Endodermal cell (in vitro differentiated cells): ENCODE measurements around the gene SURF2. TPM values are rescaled to one million over a fixed set of nuclear protein-coding genes. Genes with fewer than 3 reads are reported as not detected.

Source experiments
- DNase-seq: peaks from one replicate; pipeline ENCODE4 v3.0.0-alpha.2; 2017
- H3K27ac ChIP-seq: 2 replicates; pipeline ENCODE4 v1.5.1; 2013; ENCODE audit warnings: mild to moderate bottlenecking, low read depth, low read length, moderate library complexity
- H3K27me3 ChIP-seq: 2 replicates; pipeline ENCODE4 v1.6.1; 2013; ENCODE audit warnings: mild to moderate bottlenecking, low read length, moderate library complexity; ENCODE audit not compliant: insufficient read depth, control insufficient read depth, poor library complexity, severe bottlenecking
- H3K36me3 ChIP-seq: 2 replicates; pipeline ENCODE4 v1.7.0; 2013; ENCODE audit warnings: mild to moderate bottlenecking, low read length, moderate library complexity; ENCODE audit not compliant: control insufficient read depth, insufficient read depth
- H3K4me1 ChIP-seq: one replicate; pipeline ENCODE4 v1.7.0; 2013; ENCODE audit warnings: low read length; ENCODE audit not compliant: control insufficient read depth, insufficient read depth
- H3K4me3 ChIP-seq: 2 replicates; pipeline ENCODE4 v1.5.1; 2013; ENCODE audit warnings: mild to moderate bottlenecking, low read length, moderate library complexity
- H3K9ac ChIP-seq: 2 replicates; pipeline ENCODE4 v1.6.1; 2013; ENCODE audit warnings: mild to moderate bottlenecking, low read length, moderate library complexity; ENCODE audit not compliant: poor library complexity, severe bottlenecking; ENCODE audit errors: extremely low read depth
- H3K9me3 ChIP-seq: 2 replicates; pipeline ENCODE4 v1.6.1; 2013; ENCODE audit warnings: mild to moderate bottlenecking, low read length, moderate library complexity; ENCODE audit not compliant: control insufficient read depth
- H3K27ac Mint-ChIP-seq: 2 replicates; pipeline ENCODE4 v1.8.0; 2020; ENCODE audit warnings: mixed read lengths
- H3K27me3 Mint-ChIP-seq: 2 replicates; pipeline ENCODE4 v1.8.0; 2021; ENCODE audit warnings: mild to moderate bottlenecking, mixed read lengths; ENCODE audit not compliant: insufficient read depth
- H3K36me3 Mint-ChIP-seq: 2 replicates; pipeline ENCODE4 v1.8.0; 2020; ENCODE audit warnings: low read depth, mixed read lengths
- H3K4me1 Mint-ChIP-seq: 2 replicates; pipeline ENCODE4 v1.8.0; 2020; ENCODE audit warnings: mixed read lengths
- H3K4me3 Mint-ChIP-seq: 2 replicates; pipeline ENCODE4 v1.8.0; 2020; ENCODE audit warnings: mild to moderate bottlenecking, moderate library complexity, mixed read lengths
- H3K9me3 Mint-ChIP-seq: 2 replicates; pipeline ENCODE4 v1.8.0; 2020; ENCODE audit warnings: mild to moderate bottlenecking, mixed read lengths
- CTCF ChIP-seq: fragments of 200-600 bp; sonication (generic); conservative IDR thresholded peaks from 2 replicates; pipeline ENCODE4 v1.5.0; 2021; ENCODE audit warnings: antibody characterized with exemption, mild to moderate bottlenecking
- WGBS, 2 experiments: methylation state at CpG; one replicate each; pipeline versions ENCODE4 v1.1.5 to v1.1.7; 2013; ENCODE audit warnings: missing lambda C conversion rate in 2 of 2, mixed read lengths in 1 of 2; ENCODE audit not compliant: insufficient coverage in 1 of 2, insufficient read length in 1 of 2; 5-methylcytosine and 5-hydroxymethylcytosine counted together
- total RNA-seq, 2 donors: library from RNA; stranded (reverse); fragmentation: NEBNext Ultra II Directional in 1 of 2; extraction: Animal tissue kit (Norgen Biotek cat#: 25700) in 1 of 2; gene quantifications; 2 replicates in 1 of 2; 3 replicates in 1 of 2; pipeline ENCODE4 v1.2.1, GENCODE V29; 2021

Gene SURF2
- total RNA-seq, 2 donors from 2014 or later: 18.0 to 25.9 TPM

GRCh38 chr9:133384736-133385321, 28.5 kb downstream of the SURF2 start:
- DNase-seq: no peak
- TF ChIP-seq CTCF: no peak
- H3K9me3 Mint-ChIP-seq: peaks cover 3% of the 10 kb centered on the region
- no peaks in the 10 kb centered on the region for H3K36me3 Mint-ChIP-seq
- no peaks in the 10 kb centered on the region for H3K9me3 ChIP-seq
- H3K27ac Mint-ChIP-seq: no peak overlapping the region
- H3K4me1 Mint-ChIP-seq: no peaks in the 10 kb centered on the region
- no peaks in the 10 kb centered on the region for H3K27me3 ChIP-seq
- peaks cover 4% of the 10 kb centered on the region for H3K27me3 Mint-ChIP-seq
- WGBS, 2 experiments: 89 to 93% methylated on average over 13 to 17 of the region's 17 CpGs
- no peak overlapping the region for H3K4me3 ChIP-seq
- H3K4me3 Mint-ChIP-seq: no peak overlapping the region
- no peak overlapping the region for H3K9ac ChIP-seq
- H3K27ac ChIP-seq: no peak overlapping the region
- H3K36me3 ChIP-seq: no peaks in the 10 kb centered on the region
- H3K4me1 ChIP-seq: no peaks in the 10 kb centered on the region

- H3K4me3 Mint-ChIP-seq: no peak overlapping the region
- WGBS, 2 experiments: 89 to 93% methylated on average over 12 to 14 of the region's 14 CpGs
- Histone ChIP-seq H3K27me3 (no peaks in the 10 kb centered on the region), H3K4me3 (no peak overlapping the region), H3K9me3 (no peaks in the 10 kb centered on the region), H3K36me3 (no peaks in the 10 kb centered on the region), H3K4me1 (no peaks in the 10 kb centered on the region), H3K27ac (no peak overlapping the region), H3K9ac (no peak overlapping the region)
- peaks cover 8% of the 10 kb centered on the region for H3K27me3 Mint-ChIP-seq
- no peak for TF ChIP-seq CTCF
- no peak for DNase-seq
- no peaks in the 10 kb centered on the region for H3K36me3 Mint-ChIP-seq
- peaks cover 7% of the 10 kb centered on the region for H3K9me3 Mint-ChIP-seq
- H3K27ac Mint-ChIP-seq: no peak overlapping the region
- H3K4me1 Mint-ChIP-seq: no peaks in the 10 kb centered on the region
These were observed 29.1 kb downstream of the SURF2 start for GRCh38 chr9:133385452-133385851.

GRCh38 chr9:133386338-133386737, 30.0 kb downstream of the SURF2 start:
- no peak overlapping the region for H3K27ac ChIP-seq
- no peaks in the 10 kb centered on the region for H3K4me1 ChIP-seq
- no peak for TF ChIP-seq CTCF
- peaks cover 11% of the 10 kb centered on the region for H3K27me3 Mint-ChIP-seq
- H3K27ac Mint-ChIP-seq: no peak overlapping the region
- H3K9me3 Mint-ChIP-seq: peaks cover 12% of the 10 kb centered on the region
- H3K36me3 ChIP-seq: no peaks in the 10 kb centered on the region
- 92% methylated on average over 12 to 13 of the region's 13 CpGs for WGBS, 2 experiments
- no peak overlapping the region for H3K4me3 ChIP-seq
- no peak overlapping the region for H3K9ac ChIP-seq
- no peak for DNase-seq
- no peaks in the 10 kb centered on the region for H3K4me1 Mint-ChIP-seq
- H3K4me3 Mint-ChIP-seq: no peak overlapping the region
- H3K27me3 ChIP-seq: no peaks in the 10 kb centered on the region
- no peaks in the 10 kb centered on the region for H3K36me3 Mint-ChIP-seq
- H3K9me3 ChIP-seq: no peaks in the 10 kb centered on the region
